ENCODE measurements around the gene TFAM.

- TF ChIP-seq GATA2 (IDR thresholded peaks at IDR 0.05; ENCODE audit: low read depth, low read length) (no peak), GATA3 (IDR thresholded peaks at IDR 0.05; ENCODE audit: low read depth, low read length) (no peak)
Observed at GRCh38 chr10:58438340-58438871, 53.2 kb downstream of the TFAM start.

Data from SH-SY5Y (cell line).